Measurements from ENCODE around the gene NDUFV1.

NDUFV1 gene

DNA sequence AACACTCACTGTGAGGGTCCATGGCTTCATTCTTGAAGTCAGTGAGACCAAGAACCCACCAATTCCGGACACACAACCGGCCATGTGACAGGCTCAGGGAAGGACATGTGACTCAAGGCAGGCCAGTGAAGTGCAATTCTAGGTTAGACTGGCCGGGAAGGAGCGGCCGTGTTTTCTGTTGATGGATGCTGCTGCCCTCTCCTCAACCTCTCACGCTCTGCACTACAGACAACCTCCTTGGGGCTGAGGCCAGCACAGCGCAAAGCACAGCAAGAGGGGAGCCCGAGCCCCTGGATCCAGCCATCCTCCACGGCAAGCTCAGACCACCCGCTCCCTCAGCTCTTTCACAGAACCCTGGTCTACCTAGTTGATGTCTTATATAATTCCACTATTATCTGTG, 20.2 kb downstream of the NDUFV1 start:
- TF ChIP-seq ZNF274 (IDR thresholded peaks at IDR 0.05; ENCODE audit: low read depth, low read length) = no peak
- no peak overlapping the region for H3K4me3 ChIP-seq (ENCODE audit: low read length)

DNA sequence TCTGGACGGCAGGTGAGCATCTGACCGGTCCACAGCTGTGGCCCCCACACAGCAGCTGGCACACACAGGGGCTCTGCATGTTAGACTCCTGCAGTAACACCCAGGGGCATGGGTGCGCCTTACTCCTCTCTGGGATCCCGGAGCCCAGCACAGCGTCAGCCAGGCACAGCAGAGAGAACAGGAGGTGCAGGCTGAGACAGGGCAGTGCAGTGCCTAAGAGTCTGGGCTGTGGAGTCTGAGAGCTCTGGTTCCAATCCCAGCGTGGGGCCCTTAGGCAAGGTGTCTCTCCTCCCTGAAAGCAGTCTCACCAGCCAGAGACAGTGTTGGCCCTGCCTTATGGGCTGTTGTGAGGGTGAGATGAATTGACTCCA, 20.7 kb downstream of the NDUFV1 start:
- H3K4me3 ChIP-seq (ENCODE audit: low read length) = no peak overlapping the region
- TF ChIP-seq ZNF274 (IDR thresholded peaks at IDR 0.05; ENCODE audit: low read depth, low read length) = no peak

DNA sequence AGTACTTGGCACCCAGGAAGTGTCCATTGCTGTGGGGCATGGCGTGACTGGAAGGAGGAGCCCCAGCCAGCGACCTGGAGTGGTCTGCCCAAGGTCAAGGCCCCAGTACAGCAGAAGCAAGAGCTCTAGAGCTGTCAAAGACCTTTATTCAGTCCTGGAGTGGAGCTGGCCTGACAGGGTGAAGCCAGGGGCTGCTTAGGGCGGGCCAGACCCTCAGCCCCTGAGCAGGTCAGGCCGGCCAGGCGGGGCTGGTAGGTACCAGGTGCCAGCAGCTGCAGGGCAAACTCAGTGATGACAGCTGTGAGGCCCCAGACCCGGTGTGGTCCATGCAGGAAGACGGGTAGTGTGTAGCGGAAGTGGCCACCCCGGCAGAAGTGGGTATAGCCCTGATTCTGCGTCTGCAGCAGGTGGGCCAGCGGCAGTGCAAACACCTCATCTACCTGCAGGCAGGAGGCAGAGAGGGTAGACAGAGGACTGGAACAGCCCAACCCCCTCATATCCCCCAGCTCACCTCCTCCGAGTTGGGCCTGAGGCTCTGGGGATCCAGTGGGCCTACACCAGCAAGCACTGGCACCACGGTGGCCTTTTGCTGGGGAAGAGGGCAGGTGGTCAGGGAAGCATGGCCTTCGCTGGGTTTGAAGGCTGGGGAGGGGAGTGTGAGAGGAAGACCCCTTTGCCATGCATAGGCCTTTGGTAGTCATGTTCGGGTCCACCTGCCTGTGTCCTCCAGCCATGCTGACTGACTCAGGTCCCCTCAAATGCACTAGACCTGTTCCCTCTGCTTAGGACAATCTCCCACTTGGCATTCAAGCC, 21.3 kb downstream of the NDUFV1 start:
- no peak for TF ChIP-seq ZNF274 (IDR thresholded peaks at IDR 0.05; ENCODE audit: low read depth, low read length)
- H3K4me3 ChIP-seq (ENCODE audit: low read length) = no peak overlapping the region

DNA sequence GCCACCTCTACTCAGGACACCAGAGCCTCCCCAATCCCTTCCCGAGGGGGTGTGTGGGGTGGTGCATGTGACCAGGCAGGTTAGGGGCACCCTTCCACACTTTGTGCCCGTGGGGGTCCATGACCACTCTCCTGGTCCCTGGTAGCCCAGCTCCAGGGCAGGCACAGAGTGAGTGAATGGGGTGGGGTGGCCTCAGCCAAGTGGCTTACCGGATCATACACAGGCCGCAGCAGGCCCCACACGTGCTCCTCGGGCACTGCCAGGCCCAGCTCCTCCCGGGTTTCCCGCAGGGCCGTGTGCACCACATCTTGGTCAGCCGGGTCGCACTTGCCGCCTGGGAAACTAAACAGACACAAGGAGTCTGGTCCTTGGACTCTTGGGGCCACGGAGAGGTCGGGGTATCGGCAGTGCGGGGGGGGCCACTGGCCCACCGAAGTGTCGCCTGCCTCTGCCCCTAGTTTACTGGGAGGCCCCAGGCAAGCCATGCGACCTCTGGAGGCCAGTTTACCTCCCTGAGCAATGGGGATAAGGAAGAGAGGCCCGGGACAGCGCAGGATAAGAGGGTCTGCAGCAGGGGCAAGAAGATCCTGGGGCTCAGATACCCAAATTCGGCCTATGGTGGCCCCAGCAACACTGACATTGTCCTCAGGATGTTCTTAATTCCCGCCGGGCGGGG, 22.1 kb downstream of the NDUFV1 start:
- no peak for TF ChIP-seq ZNF274 (IDR thresholded peaks at IDR 0.05; ENCODE audit: low read depth, low read length)
- H3K4me3 ChIP-seq (ENCODE audit: low read length) = no peak overlapping the region; the same call in 1 of the 2 replicates

DNA sequence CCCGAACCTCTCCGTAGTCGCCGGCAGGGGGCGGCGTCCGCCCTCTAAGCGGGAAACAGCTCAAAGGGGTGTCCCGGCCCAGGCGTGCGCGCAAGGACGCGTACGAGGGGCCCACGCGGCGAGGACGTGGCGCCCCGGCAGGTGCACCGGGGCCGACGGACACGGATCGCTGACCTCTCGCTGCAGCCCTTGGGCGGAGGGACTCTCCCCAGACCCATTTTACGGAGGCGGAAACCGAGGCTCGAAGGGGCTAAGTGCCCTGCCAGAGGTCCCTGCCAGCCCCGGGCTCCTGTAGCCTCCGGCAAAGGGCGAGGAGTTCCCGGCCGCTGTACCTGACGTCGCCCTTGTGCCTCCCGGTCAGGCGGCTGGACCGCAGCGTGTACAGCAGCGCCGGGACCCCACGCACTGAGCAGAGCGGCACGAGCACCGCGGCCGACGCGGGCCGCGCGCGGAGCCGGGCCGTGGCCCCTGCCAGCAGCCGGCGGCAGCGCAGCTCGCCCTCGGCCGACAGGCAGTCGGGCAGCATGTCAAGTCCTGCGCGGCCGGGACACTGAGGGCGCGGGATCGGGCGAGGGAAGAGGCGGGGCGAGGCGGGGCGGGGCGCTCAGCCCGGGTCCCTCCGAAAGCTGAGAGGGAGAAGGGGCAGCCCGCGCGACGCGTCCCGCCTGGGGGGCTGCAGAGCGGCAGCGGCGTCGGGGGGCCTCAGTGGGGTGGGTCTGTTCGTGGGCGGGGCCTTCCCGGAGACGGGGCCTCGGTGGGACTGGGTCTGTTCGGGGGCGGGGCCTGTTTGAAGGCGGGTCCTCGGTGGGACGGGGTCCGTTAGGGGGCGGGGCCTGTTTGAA, 22.9 kb downstream of the NDUFV1 start, which contains the start of gene NUDT8:
NUDT8 (minus strand) TSS at position 552 of the 842 bp plus-strand sequence; CDS start at position 526, 26 bp downstream.
- H3K4me3 ChIP-seq (ENCODE audit: low read length) = peak within 1 kb of the TSS; percentile 60
- no peak for TF ChIP-seq ZNF274 (IDR thresholded peaks at IDR 0.05; ENCODE audit: low read depth, low read length)

DNA sequence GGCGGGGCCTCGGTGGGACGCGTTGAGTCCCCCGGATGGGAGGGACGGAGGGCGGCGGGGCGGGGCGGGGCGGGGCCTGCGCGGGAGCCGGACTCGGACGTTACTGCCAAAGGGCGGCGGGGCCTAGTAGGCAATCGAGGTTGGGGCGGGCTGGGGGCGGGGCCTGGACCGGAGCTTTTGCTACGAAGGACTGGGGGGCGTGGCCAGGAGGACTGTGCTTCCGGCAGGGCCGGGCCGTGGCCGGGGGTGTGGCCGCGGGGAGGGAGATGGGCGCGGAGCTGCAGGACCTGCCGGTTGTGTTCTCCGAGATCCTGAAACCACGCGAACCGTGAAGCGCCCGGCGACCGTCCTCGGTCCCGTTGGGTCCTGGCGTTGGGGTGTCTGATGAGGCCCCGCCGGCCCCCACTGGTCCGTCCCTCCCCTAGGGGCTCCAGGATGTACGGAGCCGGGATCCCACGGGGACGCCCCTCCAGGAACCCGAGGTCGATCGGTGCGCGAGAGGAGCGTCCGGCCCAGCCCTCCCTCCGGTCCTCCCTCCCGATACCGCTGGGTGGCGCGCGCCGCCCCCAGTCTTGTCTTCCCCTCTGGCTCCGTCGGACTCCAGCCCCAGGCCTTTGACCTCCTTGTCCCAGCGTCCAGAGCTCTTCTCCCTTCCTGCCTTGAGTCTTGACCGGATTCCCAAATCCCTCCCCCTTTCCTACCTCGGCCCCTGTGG, 23.6 kb downstream of the NDUFV1 start:
- H3K4me3 ChIP-seq (ENCODE audit: low read length) = peak overlapping the region; percentile 60; the same call in 1 of the 2 replicates
- no peak for TF ChIP-seq ZNF274 (IDR thresholded peaks at IDR 0.05; ENCODE audit: low read depth, low read length)

DNA sequence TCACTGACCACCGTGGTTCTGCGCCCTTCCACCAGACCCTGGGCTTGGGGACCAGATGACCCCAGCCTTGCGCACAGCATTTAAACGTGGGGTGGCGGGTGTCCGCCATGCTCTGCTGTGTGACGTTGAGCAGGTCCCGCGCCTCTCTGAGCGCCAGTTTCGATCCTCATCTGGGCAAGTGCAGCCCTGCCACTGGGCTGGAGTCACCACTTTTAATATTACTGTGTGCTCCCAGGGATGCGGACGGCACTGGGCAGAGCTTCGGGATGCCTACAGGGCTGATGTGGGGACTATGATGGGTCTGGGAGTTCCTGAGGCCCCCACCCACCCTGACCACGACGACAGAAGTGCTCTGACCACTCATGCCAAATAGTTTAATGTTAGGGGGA, 24.2 kb downstream of the NDUFV1 start:
- H3K4me3 ChIP-seq (ENCODE audit: low read length) = peak overlapping the region; percentile 60; the same call in 1 of the 2 replicates
- no peak for TF ChIP-seq ZNF274 (IDR thresholded peaks at IDR 0.05; ENCODE audit: low read depth, low read length)

DNA sequence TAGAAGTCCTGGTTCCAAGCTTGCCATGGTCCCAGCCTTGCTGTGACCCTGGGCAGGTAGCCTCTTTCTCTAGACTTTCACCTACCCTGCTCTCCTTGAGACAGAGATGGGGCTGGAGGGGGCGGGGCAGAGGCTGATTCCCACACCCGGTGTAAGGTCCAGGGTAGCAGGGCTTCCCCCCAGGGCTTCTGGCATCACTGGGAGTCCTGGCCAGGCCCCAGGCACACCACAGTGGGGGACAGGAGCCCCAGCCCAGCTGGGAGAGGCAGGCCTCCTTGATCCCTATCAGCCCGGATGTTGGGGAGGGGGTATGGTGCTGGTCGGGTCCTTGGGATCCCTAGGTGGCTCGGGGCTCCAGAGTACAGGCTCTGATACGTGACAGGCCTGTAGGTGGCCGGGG, 24.7 kb downstream of the NDUFV1 start:
- H3K4me3 ChIP-seq (ENCODE audit: low read length) = no peak overlapping the region

DNA sequence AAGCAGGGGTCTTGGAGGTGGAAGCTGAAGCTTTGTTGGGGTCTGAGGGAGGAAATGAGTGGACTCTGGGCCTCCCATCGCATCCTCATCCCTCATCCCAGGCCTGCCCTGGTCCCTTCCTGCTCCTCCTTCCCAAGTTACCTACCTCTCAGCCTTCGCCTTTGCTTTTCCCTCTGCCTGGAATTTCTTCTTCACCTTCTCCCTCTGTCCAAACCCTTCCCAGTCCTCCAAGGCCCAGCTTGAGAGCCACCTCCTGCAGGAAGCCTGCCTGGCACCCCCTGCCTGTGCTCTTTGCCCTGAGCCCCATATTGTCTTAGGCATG, 25.1 kb downstream of the NDUFV1 start:
- TF ChIP-seq ZNF274 (IDR thresholded peaks at IDR 0.05; ENCODE audit: low read depth, low read length) = no peak
- no peak overlapping the region for H3K4me3 ChIP-seq (ENCODE audit: low read length)

More for the DNA sequence above, 24.7 kb downstream of the NDUFV1 start:
- no peak for TF ChIP-seq ZNF274 (IDR thresholded peaks at IDR 0.05; ENCODE audit: low read depth, low read length)

DNA sequence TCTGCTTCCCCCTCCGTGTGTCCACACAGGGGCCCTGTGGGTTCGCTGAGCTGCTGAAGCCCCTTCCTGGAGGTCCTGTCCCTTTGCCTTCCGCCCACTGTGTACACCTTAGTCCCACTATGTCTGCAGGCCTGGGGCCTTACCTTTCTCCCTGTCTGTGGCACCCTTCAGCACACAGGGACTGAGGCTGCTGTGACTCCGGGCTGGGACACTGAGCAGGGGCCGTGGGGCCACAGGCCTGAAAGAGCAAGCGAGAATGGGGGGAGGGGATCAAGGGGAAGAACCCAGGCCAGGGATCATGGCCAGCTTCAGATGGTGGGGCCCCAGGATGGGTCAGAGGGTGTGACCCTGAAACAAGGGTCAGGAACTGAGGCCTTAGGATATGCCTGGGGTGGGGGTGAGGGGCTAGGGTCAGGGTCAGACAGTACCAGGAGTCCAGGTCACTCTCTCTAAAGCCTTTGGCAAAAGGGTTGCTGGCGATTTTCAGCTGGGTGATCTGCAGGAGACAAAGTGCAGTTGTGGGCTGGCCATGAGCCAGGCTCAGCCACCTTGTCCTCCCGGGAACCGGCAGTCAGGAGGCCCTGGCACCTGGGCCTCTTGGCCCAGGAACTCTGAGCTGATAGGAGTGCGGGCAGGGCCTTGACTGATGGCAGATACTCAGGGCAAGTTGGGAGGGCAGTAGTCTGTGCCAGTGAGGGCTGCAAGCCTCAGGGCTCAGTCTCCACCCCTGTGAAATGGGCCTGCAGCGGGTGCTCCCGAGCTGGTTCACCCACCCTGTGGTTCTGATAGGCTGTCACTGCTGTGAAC, 25.6 kb downstream of the NDUFV1 start:
- no peak overlapping the region for H3K4me3 ChIP-seq (ENCODE audit: low read length)
- TF ChIP-seq ZNF274 (IDR thresholded peaks at IDR 0.05; ENCODE audit: low read depth, low read length) = no peak

DNA sequence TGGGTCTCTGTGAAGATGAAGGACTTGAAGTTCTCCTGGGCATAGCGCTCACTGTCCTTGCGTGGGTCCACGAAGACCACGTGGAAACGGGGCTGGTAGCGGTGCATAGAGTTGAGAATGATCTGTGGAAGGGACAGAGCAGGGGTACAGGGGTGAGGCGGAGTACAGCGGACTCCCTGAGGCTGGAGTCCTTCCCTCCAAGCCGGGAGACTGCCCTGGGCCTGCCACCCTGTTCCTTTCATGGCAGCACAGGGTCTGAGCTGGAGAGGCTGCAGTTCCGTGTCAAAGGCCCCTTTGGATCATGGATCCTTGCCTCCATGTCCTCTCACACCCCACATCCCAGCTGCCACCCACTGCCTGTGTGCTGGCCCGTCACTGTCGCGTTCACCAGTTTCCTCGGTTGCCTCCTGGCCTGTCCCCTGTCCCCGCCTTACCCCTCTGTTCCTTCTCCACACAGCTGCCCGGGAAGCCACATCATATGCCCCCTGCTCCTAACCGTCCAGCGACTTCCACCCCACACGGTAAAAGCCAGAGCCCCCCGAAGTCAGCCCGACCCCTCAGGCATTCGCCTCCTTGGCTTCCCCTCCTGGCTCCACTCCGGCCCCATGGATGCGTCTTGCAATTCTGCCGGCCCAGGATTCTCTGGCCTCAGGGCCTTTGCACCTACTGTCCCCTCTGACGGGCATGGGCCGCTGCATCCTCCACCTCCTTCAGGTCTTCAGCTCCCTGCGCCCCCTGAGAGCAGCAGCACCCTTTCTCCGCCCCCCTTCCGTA, 26.4 kb downstream of the NDUFV1 start:
- H3K4me3 ChIP-seq (ENCODE audit: low read length) = no peak overlapping the region
- TF ChIP-seq ZNF274 (IDR thresholded peaks at IDR 0.05; ENCODE audit: low read depth, low read length) = no peak

DNA sequence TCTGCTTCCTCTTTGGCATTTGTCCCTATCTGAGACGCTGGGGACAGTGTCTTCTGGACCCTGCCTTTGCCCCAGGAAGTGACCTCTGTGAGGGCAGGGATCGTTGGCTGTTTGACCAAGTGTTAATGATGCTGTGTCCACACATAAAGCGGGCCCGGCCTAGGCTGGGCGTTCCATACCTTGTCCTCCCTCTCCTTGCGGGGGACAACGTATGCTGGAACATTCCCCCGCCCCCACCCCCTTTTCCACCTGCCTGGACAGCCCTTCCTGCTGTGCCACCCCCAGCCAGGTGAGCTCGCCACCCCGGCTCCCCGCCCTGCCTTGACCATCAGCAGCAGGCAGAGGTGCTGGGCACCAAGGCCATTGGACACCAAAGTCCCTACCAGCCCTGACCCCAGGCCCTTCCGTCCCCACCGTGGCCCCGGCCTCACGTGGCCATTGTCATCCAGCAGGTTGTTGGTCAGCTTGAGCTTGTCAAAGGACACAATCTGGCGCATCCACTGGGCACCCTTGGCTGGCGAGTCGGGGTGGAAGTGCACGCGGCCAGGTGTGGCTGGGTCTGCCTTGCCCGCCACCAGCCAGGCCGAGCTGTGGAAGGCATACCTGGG, 27.1 kb downstream of the NDUFV1 start:
- H3K4me3 ChIP-seq (ENCODE audit: low read length) = no peak overlapping the region
- no peak for TF ChIP-seq ZNF274 (IDR thresholded peaks at IDR 0.05; ENCODE audit: low read depth, low read length)

Measured in GM08714 (cell line).